Caco-2 (cell line): ENCODE results near the gene TSACC. TPM values are rescaled to one million over a fixed set of nuclear protein-coding genes. Genes with fewer than 3 reads are reported as not detected.
"Not testable (repeated sequence)": the region's sequence is repeated elsewhere in the genome, so short reads cannot be mapped to it uniquely, and the experiment has no call there.

Experiments used
- BruUV-seq: library from RNA; stranded (reverse); fragments of 400-500 nt; replicated peaks from 2 replicates; lab custom pipeline; 2021; lab: Mats Ljungman, UMichigan
- CTCF ChIA-PET: fragments of 300-600 bp; sonication (Branson Sonifier 250); formaldehyde crosslinking; loops from one replicate; lab custom pipeline; 2022; ENCODE audit warnings: antibody characterized with exemption; lab: Charles Lee
- POLR2A ChIA-PET: fragments of 300-600 bp; sonication (Branson Sonifier 250); formaldehyde crosslinking; loops from one replicate; lab custom pipeline; 2022; ENCODE audit warnings: antibody characterized with exemption; lab: Charles Lee
- DNase-seq, 2 experiments: peaks; one replicate each; pipeline versions ENCODE4 v3.0.0 to v3.0.0-alpha.2; 2020 to 2022
- H3K27me3 ChIP-seq: replicated peaks from 2 replicates; pipeline ENCODE4 v1.6.0; 2011; ENCODE audit warnings: low read length; ENCODE audit not compliant: control insufficient read depth, insufficient read depth
- H3K36me3 ChIP-seq: 2 replicates; pipeline ENCODE4 v1.5.1; 2011; ENCODE audit warnings: low read length; ENCODE audit not compliant: control insufficient read depth, insufficient read depth
- H3K4me1 ChIP-seq: fragments of 250-450 bp; sonication (Bioruptor Pico); 2 replicates; pipeline ENCODE4 v1.5.1; 2020; ENCODE audit warnings: mild to moderate bottlenecking
- H3K4me3 ChIP-seq: 2 replicates; pipeline ENCODE4 v1.5.1; 2011; ENCODE audit warnings: low read depth, mild to moderate bottlenecking, control low read depth, low read length
- H3K9me3 ChIP-seq: fragments of 250-450 bp; sonication (Bioruptor Pico); 2 replicates; pipeline ENCODE4 v1.5.1; 2020; ENCODE audit warnings: mild to moderate bottlenecking, moderate library complexity
- H3K27ac Mint-ChIP-seq: one replicate; pipeline ENCODE4 v1.8.0; 2022; ENCODE audit warnings: mixed read lengths; ENCODE audit not compliant: unreplicated experiment
- H3K27me3 Mint-ChIP-seq: one replicate; pipeline ENCODE4 v1.8.0; 2022; ENCODE audit warnings: mixed read lengths; ENCODE audit not compliant: insufficient read depth, unreplicated experiment
- H3K36me3 Mint-ChIP-seq: one replicate; pipeline ENCODE4 v1.8.0; 2022; ENCODE audit warnings: mild to moderate bottlenecking, mixed read lengths; ENCODE audit not compliant: insufficient read depth, unreplicated experiment
- H3K4me1 Mint-ChIP-seq: one replicate; pipeline ENCODE4 v1.8.0; 2022; ENCODE audit warnings: low read depth, mixed read lengths; ENCODE audit not compliant: unreplicated experiment
- H3K4me3 Mint-ChIP-seq: one replicate; pipeline ENCODE4 v1.8.0; 2022; ENCODE audit warnings: mild to moderate bottlenecking, moderate library complexity, mixed read lengths; ENCODE audit not compliant: unreplicated experiment
- H3K9me3 Mint-ChIP-seq: one replicate; pipeline ENCODE4 v1.8.0; 2022; ENCODE audit warnings: mixed read lengths; ENCODE audit not compliant: unreplicated experiment
- CTCF ChIP-seq, 2 experiments: fragments of 200-600 bp in 1 of 2; IDR thresholded peaks; 1 replicate in 1 of 2; 2 replicates in 1 of 2; pipeline versions ENCODE4 v1.5.1 to v1.8.0; 2011 to 2022; ENCODE audit warnings: antibody characterized with exemption in 1 of 2, control low read depth in 1 of 2, inconsistent platforms in 1 of 2, low read depth in 1 of 2, low read length in 1 of 2, mild to moderate bottlenecking in 1 of 2, moderate library complexity in 1 of 2; ENCODE audit not compliant: insufficient read depth in 1 of 2, severe bottlenecking in 1 of 2, unreplicated experiment in 1 of 2
- intact Hi-C: fragments of 100-400 bp; cut with micrococcal nuclease; formaldehyde crosslinking; loops from one replicate; pipeline ENCODE4 v1.10.0; 2022; ENCODE audit not compliant: unreplicated experiment
- total RNA-seq: library from RNA; stranded (reverse); gene quantifications from 2 replicates; pipeline ENCODE4 v1.2.3, GENCODE V29; 2022

TSACC gene
- total RNA-seq, 1 experiment from 2014 or later: 3.9 TPM

DNA sequence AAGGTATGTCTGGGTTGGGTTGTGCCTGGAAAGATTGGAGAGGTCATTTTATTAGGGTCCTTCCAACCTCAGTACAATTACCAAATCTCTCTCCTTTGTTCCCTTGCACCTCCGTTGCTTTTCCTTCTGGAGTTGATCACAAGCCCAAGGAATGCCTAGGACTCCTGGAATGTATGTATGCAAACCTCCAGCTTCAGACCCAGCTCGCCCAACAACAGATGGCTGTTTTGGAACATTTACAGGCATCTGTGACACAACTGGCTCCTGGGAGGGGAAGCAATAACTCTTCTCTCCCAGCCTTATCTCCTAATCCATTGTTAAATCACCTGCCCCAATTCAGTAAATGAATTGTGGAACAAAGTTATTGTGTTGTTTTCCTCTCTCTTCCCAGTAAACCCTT lies 8.3 kb downstream of the TSACC start:
- DNase-seq: peak in 1 of 2 experiments; percentile 40
- Mint-ChIP-seq H3K9me3 (no peaks in the 10 kb centered on the region), H3K4me1 (peaks cover 8% of the 10 kb centered on the region), H3K27me3 (no peaks in the 10 kb centered on the region), H3K27ac (no peak overlapping the region), H3K4me3 (no peak overlapping the region), H3K36me3 (no peaks in the 10 kb centered on the region)
- no peaks in the 10 kb centered on the region for H3K36me3 ChIP-seq
- ChIA-PET CTCF (interaction anchor here (0.7 kb wide), 1 partner anchor 122 kb away, joined by 6 read pairs; no protein-coding TSS in a partner anchor), POLR2A (no interaction called here)
- H3K4me3 ChIP-seq: no peak overlapping the region
- no peaks in the 10 kb centered on the region for H3K27me3 ChIP-seq
- intact Hi-C loops: no loop called here
- H3K4me1 ChIP-seq: peaks cover 9% of the 10 kb centered on the region; the same call in 1 of the 2 replicates
- no peaks in the 10 kb centered on the region for H3K9me3 ChIP-seq
- no TSS peak for BruUV-seq
- TF ChIP-seq CTCF (IDR thresholded peaks at IDR 0.05; ENCODE audit: insufficient read depth in 1 of 2, low read depth in 1 of 2, low read length in 1 of 2, severe bottlenecking in 1 of 2, unreplicated experiment in 1 of 2): no peak

DNA sequence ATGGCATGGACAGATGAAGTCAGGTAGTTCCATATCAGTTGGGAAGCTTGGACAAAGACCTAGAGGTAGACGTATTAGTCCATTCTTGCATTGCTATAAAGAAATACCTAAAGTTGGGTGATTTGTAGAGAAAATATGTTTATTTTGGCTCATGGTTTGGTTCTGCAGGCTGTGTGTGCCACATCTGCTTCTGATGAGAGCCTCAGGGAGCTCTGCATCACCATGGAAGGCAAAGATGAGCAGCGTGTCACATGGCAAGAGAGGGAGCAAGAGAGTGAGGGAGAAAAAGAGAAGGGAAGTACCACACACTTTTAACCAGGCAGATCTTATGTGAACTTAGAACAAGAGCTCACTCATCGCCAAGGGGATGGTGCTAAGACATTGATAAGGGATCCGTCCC lies 9.0 kb downstream of the TSACC start:
- H3K27me3 Mint-ChIP-seq: no peaks in the 10 kb centered on the region
- no peaks in the 10 kb centered on the region for H3K9me3 ChIP-seq
- H3K36me3 Mint-ChIP-seq: no peaks in the 10 kb centered on the region
- H3K27ac Mint-ChIP-seq: no peak overlapping the region
- no peaks in the 10 kb centered on the region for H3K27me3 ChIP-seq
- no peaks in the 10 kb centered on the region for H3K36me3 ChIP-seq
- BruUV-seq: no TSS peak
- no peak overlapping the region for H3K4me3 ChIP-seq
- TF ChIP-seq CTCF (IDR thresholded peaks at IDR 0.05; ENCODE audit: insufficient read depth in 1 of 2, low read depth in 1 of 2, low read length in 1 of 2, severe bottlenecking in 1 of 2, unreplicated experiment in 1 of 2): no peak
- POLR2A ChIA-PET: no interaction called here
- CTCF ChIA-PET: interaction anchor here (1.2 kb wide), 1 partner anchor 98 kb away, joined by 9 read pairs; no protein-coding TSS in a partner anchor
- H3K4me1 ChIP-seq: peaks cover 9% of the 10 kb centered on the region; the same call in 1 of the 2 replicates
- no peak for DNase-seq
- intact Hi-C loops: no loop called here
- no peak overlapping the region for H3K4me3 Mint-ChIP-seq
- peaks cover 8% of the 10 kb centered on the region for H3K4me1 Mint-ChIP-seq
- H3K9me3 Mint-ChIP-seq: no peaks in the 10 kb centered on the region

DNA sequence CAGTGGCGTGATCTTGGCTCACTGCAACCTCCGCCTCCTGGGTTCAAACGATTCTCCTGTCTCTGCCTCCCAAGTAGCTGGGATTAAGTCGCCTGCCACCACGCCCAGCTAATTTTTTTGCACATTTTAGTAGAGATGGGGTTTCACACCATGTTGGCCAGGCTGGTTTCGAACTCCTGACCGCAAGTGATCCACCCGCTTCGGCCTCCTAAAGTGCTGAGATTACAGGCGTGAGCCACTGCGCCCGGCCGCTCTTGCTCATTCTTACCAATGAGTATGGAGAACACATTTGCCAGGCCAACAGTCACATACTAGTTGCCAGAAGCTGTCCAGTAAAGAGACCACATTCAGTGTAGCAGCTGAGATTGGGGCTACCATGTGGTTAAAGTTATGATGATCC lies 14.2 kb downstream of the TSACC start:
- H3K4me3 Mint-ChIP-seq, DNase-seq, H3K27me3 Mint-ChIP-seq, H3K36me3 ChIP-seq, H3K4me1 ChIP-seq, H3K27me3 ChIP-seq, POLR2A ChIA-PET, H3K9me3 Mint-ChIP-seq, H3K36me3 Mint-ChIP-seq, intact Hi-C loops, H3K27ac Mint-ChIP-seq, H3K4me3 ChIP-seq, BruUV-seq, H3K9me3 ChIP-seq, H3K4me1 Mint-ChIP-seq: not testable (repeated sequence)
- CTCF ChIA-PET: interaction anchor here (1.4 kb wide), 1 partner anchor 93 kb away, joined by 3 read pairs; no protein-coding TSS in a partner anchor
